GM12875 (cell line): ENCODE data around the gene ZNF3.
A peak's percentile ranks its signal among the peaks of the same experiment; 100 is the strongest.

ENCODE experiments used
- H3K4me3 ChIP-seq: one replicate; pipeline ENCODE4 v1.5.1; 2011; ENCODE audit warnings: low read depth, low read length, control low read depth
- TF ChIP-seq, protein P1 (sequence below): IDR thresholded peaks from 2 replicates; pipeline ENCODE4 v1.5.1; 2011; ENCODE audit warnings: low read depth, mild to moderate bottlenecking, control low read depth, inconsistent platforms, low read length, moderate library complexity, borderline replicate concordance; ENCODE audit not compliant: insufficient read depth

ZNF3 gene

DNA sequence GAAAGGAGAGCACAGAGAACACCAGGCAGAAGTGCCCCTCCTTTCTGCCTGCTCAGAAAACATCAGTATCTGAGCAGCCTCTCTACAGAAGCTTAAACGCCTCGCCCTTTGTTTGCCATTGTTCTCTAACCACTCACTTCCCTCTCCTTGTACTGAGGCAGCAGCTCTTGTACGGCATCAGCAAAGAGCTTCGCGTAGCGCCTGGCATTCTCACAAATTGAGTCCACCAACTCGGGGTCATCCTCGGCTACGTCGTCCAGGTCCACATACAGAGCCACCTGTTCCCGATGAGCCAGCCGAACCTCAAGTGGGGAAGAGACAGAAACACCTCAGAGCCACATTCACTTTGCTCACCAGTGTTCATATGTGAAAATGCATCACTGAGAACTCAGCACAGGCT is 17.9 kb upstream of the ZNF3 start:
- peak overlapping the region; percentile 82 for H3K4me3 ChIP-seq
- TF ChIP-seq, protein P1, sequence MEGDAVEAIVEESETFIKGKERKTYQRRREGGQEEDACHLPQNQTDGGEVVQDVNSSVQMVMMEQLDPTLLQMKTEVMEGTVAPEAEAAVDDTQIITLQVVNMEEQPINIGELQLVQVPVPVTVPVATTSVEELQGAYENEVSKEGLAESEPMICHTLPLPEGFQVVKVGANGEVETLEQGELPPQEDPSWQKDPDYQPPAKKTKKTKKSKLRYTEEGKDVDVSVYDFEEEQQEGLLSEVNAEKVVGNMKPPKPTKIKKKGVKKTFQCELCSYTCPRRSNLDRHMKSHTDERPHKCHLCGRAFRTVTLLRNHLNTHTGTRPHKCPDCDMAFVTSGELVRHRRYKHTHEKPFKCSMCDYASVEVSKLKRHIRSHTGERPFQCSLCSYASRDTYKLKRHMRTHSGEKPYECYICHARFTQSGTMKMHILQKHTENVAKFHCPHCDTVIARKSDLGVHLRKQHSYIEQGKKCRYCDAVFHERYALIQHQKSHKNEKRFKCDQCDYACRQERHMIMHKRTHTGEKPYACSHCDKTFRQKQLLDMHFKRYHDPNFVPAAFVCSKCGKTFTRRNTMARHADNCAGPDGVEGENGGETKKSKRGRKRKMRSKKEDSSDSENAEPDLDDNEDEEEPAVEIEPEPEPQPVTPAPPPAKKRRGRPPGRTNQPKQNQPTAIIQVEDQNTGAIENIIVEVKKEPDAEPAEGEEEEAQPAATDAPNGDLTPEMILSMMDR: no peak

- TF ChIP-seq, protein P1: no peak
These were observed 17.4 kb upstream of the ZNF3 start for GRCh38 chr7:100098913-100099312.

DNA sequence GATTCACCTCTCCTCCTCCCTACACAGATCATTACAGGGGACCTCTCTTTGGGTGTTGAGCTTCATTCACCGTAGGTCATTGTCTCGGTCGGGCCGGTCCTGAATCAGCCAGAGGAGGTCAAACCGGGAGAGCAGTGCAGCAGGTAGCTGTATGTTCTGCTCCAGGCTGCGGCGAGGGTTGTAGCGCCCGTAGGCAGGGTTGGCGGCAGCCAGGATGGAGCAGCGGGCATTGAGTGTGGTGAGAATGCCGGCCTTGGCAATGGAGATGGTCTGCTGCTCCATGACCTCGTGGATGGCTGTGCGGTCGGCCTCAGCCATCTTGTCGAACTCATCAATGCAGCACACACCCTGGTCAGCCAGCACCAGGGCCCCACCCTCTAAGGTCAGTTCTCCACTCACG is 14.2 kb upstream of the ZNF3 start:
- TF ChIP-seq, protein P1: no peak

More at GRCh38 chr7:100098913-100099312, 17.4 kb upstream of the ZNF3 start:
- H3K4me3 ChIP-seq: no peak overlapping the region

DNA sequence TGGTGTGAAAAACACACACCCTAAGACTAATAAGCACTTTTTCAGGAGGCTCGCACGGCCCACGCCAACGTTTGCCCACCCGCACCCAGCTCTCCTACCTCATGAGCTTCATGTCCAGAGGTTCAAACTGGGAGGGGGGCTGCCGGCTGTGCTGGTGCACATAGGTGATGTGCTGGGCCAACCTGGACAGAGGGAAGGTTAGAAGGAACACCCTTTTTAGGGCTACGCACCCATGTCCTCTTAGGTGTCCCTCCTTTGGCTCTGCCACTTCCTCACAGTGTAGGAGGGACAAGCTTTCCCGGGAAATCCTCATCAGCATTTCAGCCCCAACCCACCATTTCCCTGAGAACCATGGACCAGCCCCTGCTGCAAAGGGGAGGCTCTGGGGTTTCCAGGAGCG is 13.8 kb upstream of the ZNF3 start:
- H3K4me3 ChIP-seq: no peak overlapping the region
- TF ChIP-seq, protein P1: no peak

More for the DNA sequence above, 14.2 kb upstream of the ZNF3 start:
- no peak overlapping the region for H3K4me3 ChIP-seq

GRCh38 chr7:100093925-100094486 is 12.5 kb upstream of the ZNF3 start:
- H3K4me3 ChIP-seq: no peak overlapping the region
- TF ChIP-seq, protein P1: no peak

GRCh38 chr7:100093498-100093897 is 12.0 kb upstream of the ZNF3 start:
- TF ChIP-seq, protein P1: no peak
- H3K4me3 ChIP-seq: no peak overlapping the region

GRCh38 chr7:100093054-100093453 is 11.5 kb upstream of the ZNF3 start:
- H3K4me3 ChIP-seq: no peak overlapping the region
- TF ChIP-seq, protein P1: no peak
